OCI-LY1 (cell line): Measurements from ENCODE around the gene NEMF.
A peak's percentile ranks its signal among the peaks of the same experiment; 100 is the strongest.

ENCODE experiments used
- CTCF ChIP-seq: fragments of 200-600 bp; sonication (generic), shearing (Covaris generic); IDR thresholded peaks from 2 replicates; pipeline ENCODE4 v1.5.1; 2017; ENCODE audit warnings: mild to moderate bottlenecking, antibody characterized with exemption, low read length, moderate library complexity, mixed read lengths
- EZH2 ChIP-seq: fragments of 200-600 bp; sonication (generic), shearing (Covaris generic); IDR thresholded peaks from 2 replicates; pipeline ENCODE4 v1.8.0; 2017; ENCODE audit warnings: borderline replicate concordance, mixed run types, mild to moderate bottlenecking, antibody characterized with exemption, low read length, moderate library complexity, mixed read lengths

- TF ChIP-seq CTCF (peak; percentile 31), EZH2 (no peak)
Observed at GRCh38 chr14:49767571-49768300, 84.9 kb downstream of the NEMF start, which contains the start of gene KLHDC2.
